Measurements from ENCODE around the gene OPA3.

The OPA3 gene

GRCh38 chr19:45590300-45591003, 5.8 kb upstream of the OPA3 start:
- peaks cover 4% of the 10 kb centered on the region for H3K4me1 ChIP-seq (ENCODE audit: low read depth, poor library complexity, severe bottlenecking)
- H2AFZ ChIP-seq (ENCODE audit: low read depth): no peak overlapping the region
- 0 out of 2 replicates have a peak overlapping the region, but pooled peaks have one; percentile 3 for H3K4me2 ChIP-seq
- H3K36me3 ChIP-seq (ENCODE audit: insufficient read depth): no peaks in the 10 kb centered on the region
- H3K9ac ChIP-seq: no peak overlapping the region
- H4K20me1 ChIP-seq (ENCODE audit: insufficient read depth): no peaks in the 10 kb centered on the region
- peaks cover 57% of the 10 kb centered on the region for H3K27me3 ChIP-seq (ENCODE audit: insufficient read depth, low read depth)
- H3K27ac ChIP-seq: no peak overlapping the region
- no peak overlapping the region for H3K4me3 ChIP-seq (IDR thresholded peaks at IDR 0.05; ENCODE audit: insufficient read depth, low read depth, low read length)
- H3K79me2 ChIP-seq (ENCODE audit: insufficient read depth, low read depth): no peaks in the 10 kb centered on the region
- TF ChIP-seq CTCF (conservative IDR thresholded peaks at IDR 0.05; ENCODE audit: low read depth, low read length): no peak

GRCh38 chr19:45589768-45590167, 5.2 kb upstream of the OPA3 start:
- TF ChIP-seq CTCF (conservative IDR thresholded peaks at IDR 0.05; ENCODE audit: low read depth, low read length): no peak
- H2AFZ ChIP-seq (ENCODE audit: low read depth): no peak overlapping the region
- no peaks in the 10 kb centered on the region for H3K36me3 ChIP-seq (ENCODE audit: insufficient read depth)
- no peak overlapping the region for H3K9ac ChIP-seq
- no peak overlapping the region for H3K4me3 ChIP-seq (IDR thresholded peaks at IDR 0.05; ENCODE audit: insufficient read depth, low read depth, low read length)
- no peak overlapping the region for H3K27ac ChIP-seq
- H3K79me2 ChIP-seq (ENCODE audit: insufficient read depth, low read depth): no peaks in the 10 kb centered on the region
- H3K4me2 ChIP-seq: no peak overlapping the region
- no peaks in the 10 kb centered on the region for H4K20me1 ChIP-seq (ENCODE audit: insufficient read depth)
- peaks cover 9% of the 10 kb centered on the region for H3K4me1 ChIP-seq (ENCODE audit: low read depth, poor library complexity, severe bottlenecking)
- peaks cover 50% of the 10 kb centered on the region for H3K27me3 ChIP-seq (ENCODE audit: insufficient read depth, low read depth)

GRCh38 chr19:45587873-45588272, 3.3 kb upstream of the OPA3 start:
- H3K27me3 ChIP-seq (ENCODE audit: insufficient read depth, low read depth): peaks cover 33% of the 10 kb centered on the region
- H3K27ac ChIP-seq: no peak overlapping the region
- H3K4me3 ChIP-seq (IDR thresholded peaks at IDR 0.05; ENCODE audit: insufficient read depth, low read depth, low read length): no peak overlapping the region
- peaks cover 12% of the 10 kb centered on the region for H3K79me2 ChIP-seq (ENCODE audit: insufficient read depth, low read depth)
- no peak for TF ChIP-seq CTCF (conservative IDR thresholded peaks at IDR 0.05; ENCODE audit: low read depth, low read length)
- H3K36me3 ChIP-seq (ENCODE audit: insufficient read depth): no peaks in the 10 kb centered on the region
- H4K20me1 ChIP-seq (ENCODE audit: insufficient read depth): no peaks in the 10 kb centered on the region
- H2AFZ ChIP-seq (ENCODE audit: low read depth): no peak overlapping the region
- no peak overlapping the region for H3K9ac ChIP-seq
- H3K4me2 ChIP-seq: no peak overlapping the region
- peaks cover 17% of the 10 kb centered on the region for H3K4me1 ChIP-seq (ENCODE audit: low read depth, poor library complexity, severe bottlenecking)

- H3K9ac ChIP-seq: peak overlapping the region; percentile 31; the same call in 1 of the 2 replicates
- TF ChIP-seq CTCF (conservative IDR thresholded peaks at IDR 0.05; ENCODE audit: low read depth, low read length): no peak
- H3K79me2 ChIP-seq (ENCODE audit: insufficient read depth, low read depth): peaks cover 22% of the 10 kb centered on the region
Observed at GRCh38 chr19:45585158-45585577, 566 bp upstream of the OPA3 start.

More at GRCh38 chr19:45585158-45585577, 566 bp upstream of the OPA3 start:
- H3K4me2 ChIP-seq: peak overlapping the region; percentile 96
- no peaks in the 10 kb centered on the region for H4K20me1 ChIP-seq (ENCODE audit: insufficient read depth)
- H3K27ac ChIP-seq: peak overlapping the region; percentile 36; the same call in 1 of the 2 replicates
- H3K36me3 ChIP-seq (ENCODE audit: insufficient read depth): no peaks in the 10 kb centered on the region
- peaks cover 19% of the 10 kb centered on the region for H3K4me1 ChIP-seq (ENCODE audit: low read depth, poor library complexity, severe bottlenecking)
- no peak overlapping the region for H3K4me3 ChIP-seq (IDR thresholded peaks at IDR 0.05; ENCODE audit: insufficient read depth, low read depth, low read length)
- peaks cover 14% of the 10 kb centered on the region for H3K27me3 ChIP-seq (ENCODE audit: insufficient read depth, low read depth)
- H2AFZ ChIP-seq (ENCODE audit: low read depth): peak overlapping the region; percentile 94
